NCI-H748 (cell line): ENCODE results near the gene BBS9.
"Not testable (repeated sequence)": the region's sequence is repeated elsewhere in the genome, so short reads cannot be mapped to it uniquely, and the experiment has no call there.

ENCODE experiments used
- DNase-seq: peaks from one replicate; lab custom pipeline; 2025; ENCODE audit not compliant: unreplicated experiment; lab: John Stamatoyannopoulos, UW

The BBS9 gene

GRCh38 chr7:33271839-33272371, 142.5 kb downstream of the BBS9 start:
- DNase-seq = not testable (repeated sequence)

- DNase-seq = no peak
Measured at GRCh38 chr7:33273356-33273755, 144.0 kb downstream of the BBS9 start.

GRCh38 chr7:33276325-33276724, 147.0 kb downstream of the BBS9 start:
- DNase-seq = no peak

- DNase-seq = no peak
Measured at GRCh38 chr7:33276729-33277128, 147.4 kb downstream of the BBS9 start.

GRCh38 chr7:33278095-33278494, 148.7 kb downstream of the BBS9 start:
- no peak for DNase-seq

GRCh38 chr7:33286501-33286900, 157.1 kb downstream of the BBS9 start:
- no peak for DNase-seq

- DNase-seq = peak; percentile 3
Measured at GRCh38 chr7:33287738-33288137, 158.4 kb downstream of the BBS9 start.

- no peak for DNase-seq
Measured at GRCh38 chr7:33298848-33299247, 169.5 kb downstream of the BBS9 start.

- DNase-seq = no peak
Measured at GRCh38 chr7:33299425-33299824, 170.1 kb downstream of the BBS9 start.

- DNase-seq = no peak
Measured at GRCh38 chr7:33300131-33300530, 170.8 kb downstream of the BBS9 start.

- no peak for DNase-seq
Measured at GRCh38 chr7:33300742-33301141, 171.4 kb downstream of the BBS9 start.

GRCh38 chr7:33303978-33304557, 174.7 kb downstream of the BBS9 start:
- not testable (repeated sequence) for DNase-seq

- DNase-seq = no peak
Measured at GRCh38 chr7:33307205-33307604, 177.8 kb downstream of the BBS9 start.

GRCh38 chr7:33310546-33310945, 181.2 kb downstream of the BBS9 start:
- DNase-seq = no peak

- no peak for DNase-seq
Measured at GRCh38 chr7:33325754-33326484, 196.6 kb downstream of the BBS9 start.

GRCh38 chr7:33326485-33326848, 197.1 kb downstream of the BBS9 start:
- no peak for DNase-seq

GRCh38 chr7:33327427-33327826, 198.1 kb downstream of the BBS9 start:
- DNase-seq = no peak

GRCh38 chr7:33334349-33334748, 205.0 kb downstream of the BBS9 start:
- peak; percentile 53 for DNase-seq

GRCh38 chr7:33336820-33337219, 207.5 kb downstream of the BBS9 start:
- DNase-seq = no peak

GRCh38 chr7:33339074-33339790, 209.9 kb downstream of the BBS9 start:
- DNase-seq = no peak

GRCh38 chr7:33346055-33346454, 216.7 kb downstream of the BBS9 start:
- DNase-seq = no peak

GRCh38 chr7:33350577-33350976, 221.2 kb downstream of the BBS9 start:
- no peak for DNase-seq
